ENCODE measurements around the gene SOCS2. TPM values are rescaled to one million over a fixed set of nuclear protein-coding genes. Genes with fewer than 3 reads are reported as not detected.

The SOCS2 gene
- total RNA-seq: 25.7 TPM
- polyA plus RNA-seq (ENCODE audit: insufficient read depth, low read depth, low replicate concordance): 32.2 TPM
- long read RNA-seq, donor 1, transcript SOCS2-202 (3 exons, 1,065 nt): major isoform, 6 of 9 reads
- long read RNA-seq, donor 1, partial matches to known transcripts: 0 of 9 reads
- long read RNA-seq, donor 1, other reads (novel, unspliced or antisense): 0 of 9 reads
- long read RNA-seq, donor 2, transcript SOCS2-202 (3 exons, 1,065 nt): major isoform, 5 of 7 reads
- long read RNA-seq, donor 2, partial matches to known transcripts: 0 of 7 reads
- long read RNA-seq, donor 2, other reads (novel, unspliced or antisense): 0 of 7 reads
- long read RNA-seq, donor 3, partial matches to known transcripts: 0 of 9 reads
- long read RNA-seq, donor 3, other reads (novel, unspliced or antisense): 0 of 9 reads
- long read RNA-seq, donor 4, transcript SOCS2-210 (2 exons, 1,716 nt): major isoform, 6 of 14 reads
- long read RNA-seq, donor 4, transcript SOCS2-202 (3 exons, 1,065 nt): major isoform, 6 of 14 reads
- long read RNA-seq, donor 4, partial matches to known transcripts: 0 of 14 reads
- long read RNA-seq, donor 4, other reads (novel, unspliced or antisense): 0 of 14 reads
- long read RNA-seq, donor 5, partial matches to known transcripts: 0 of 3 reads
- long read RNA-seq, donor 5, other reads (novel, unspliced or antisense): 0 of 3 reads
- long read RNA-seq, donor 6, transcript SOCS2-206 (3 exons, 2,391 nt): minor isoform, 6 of 23 reads
- long read RNA-seq, donor 6, transcript SOCS2-202 (3 exons, 1,065 nt): major isoform, 8 of 23 reads
- long read RNA-seq, donor 6, partial matches to known transcripts: 5 of 23 reads
- long read RNA-seq, donor 6, other reads (novel, unspliced or antisense): 0 of 23 reads
- long read RNA-seq, donor 7, partial matches to known transcripts: 0 of 15 reads
- long read RNA-seq, donor 7, other reads (novel, unspliced or antisense): 6 of 15 reads
- long read RNA-seq, donor 8, transcript SOCS2-202 (3 exons, 1,065 nt): major isoform, 6 of 12 reads
- long read RNA-seq, donor 8, partial matches to known transcripts: 0 of 12 reads
- long read RNA-seq, donor 8, other reads (novel, unspliced or antisense): 0 of 12 reads
- long read RNA-seq, donor 9, partial matches to known transcripts: 0 of 6 reads
- long read RNA-seq, donor 9, other reads (novel, unspliced or antisense): 0 of 6 reads
- long read RNA-seq, donor 10, partial matches to known transcripts: 13 of 22 reads
- long read RNA-seq, donor 10, other reads (novel, unspliced or antisense): 0 of 22 reads

GRCh38 chr12:93571925-93572711 lies at the start of gene SOCS2:
SOCS2 (plus strand) TSS chr12:93572675; CDS start chr12:93572898, 223 bp downstream.
- intact Hi-C loops (cut with DNase I): no loop called here
- DNase-seq (peak; percentile 46 to 79 (median 72)), FAIRE-seq (no peak)
- H3K4me3 ChIP-seq (ENCODE audit: low read length in 3 of 3): peak within 1 kb of the TSS; percentile 67 to 96 (median 75)
- H3K27ac ChIP-seq (ENCODE audit: low read depth in 2 of 2, low read length in 2 of 2): peak within 1 kb of the TSS; percentile 98 to 99
- H3K9ac ChIP-seq (ENCODE audit: low read length in 3 of 3): peak within 1 kb of the TSS; percentile 50 to 97 (median 96)
- no peak for TF ChIP-seq CTCF (IDR thresholded peaks at IDR 0.05; ENCODE audit: borderline replicate concordance, extremely low read depth, insufficient read depth)
- H3K36me3 ChIP-seq (ENCODE audit: control insufficient read depth in 2 of 3, insufficient read depth in 3 of 3, low read length in 3 of 3): peaks cover 0 to 5% (median 0%) of the 10 kb centered on the region in 3 donors
- peaks cover 0 to 4% (median 0%) of the 10 kb centered on the region in 3 donors for H3K4me1 ChIP-seq (ENCODE audit: control insufficient read depth in 2 of 3, insufficient read depth in 2 of 3, low read depth in 1 of 3, low read length in 3 of 3)
- no peaks in the 10 kb centered on the region for H3K9me3 ChIP-seq (ENCODE audit: control insufficient read depth in 2 of 3, insufficient read depth in 1 of 3, low read length in 3 of 3)
- H3K27me3 ChIP-seq (ENCODE audit: control insufficient read depth, insufficient read depth, low read length): no peaks in the 10 kb centered on the region

- no peak for TF ChIP-seq CTCF (IDR thresholded peaks at IDR 0.05; ENCODE audit: borderline replicate concordance, extremely low read depth, insufficient read depth)
- H3K36me3 ChIP-seq (ENCODE audit: control insufficient read depth in 2 of 3, insufficient read depth in 3 of 3, low read length in 3 of 3): no peaks in the 10 kb centered on the region
- H3K27me3 ChIP-seq (ENCODE audit: control insufficient read depth, insufficient read depth, low read length): no peaks in the 10 kb centered on the region
- FAIRE-seq (no peak), DNase-seq (no peak)
- H3K9ac ChIP-seq (ENCODE audit: low read length in 3 of 3): no peak overlapping the region
- intact Hi-C loops (cut with DNase I): no loop called here
- H3K4me1 ChIP-seq (ENCODE audit: control insufficient read depth in 2 of 3, insufficient read depth in 2 of 3, low read depth in 1 of 3, low read length in 3 of 3): peaks cover 0 to 4% (median 3%) of the 10 kb centered on the region in 3 donors
- H3K27ac ChIP-seq (ENCODE audit: low read depth in 2 of 2, low read length in 2 of 2): no peak overlapping the region
- H3K9me3 ChIP-seq (ENCODE audit: control insufficient read depth in 2 of 3, insufficient read depth in 1 of 3, low read length in 3 of 3): no peaks in the 10 kb centered on the region
- no peak overlapping the region for H3K4me3 ChIP-seq (ENCODE audit: low read length in 3 of 3)
Measured at GRCh38 chr12:93524386-93525133, 47.9 kb upstream of the SOCS2 start.

All from kidney (tissue), 22 donors.